BE2C (cell line): ENCODE results near the gene FBXO47.

Experiments
- DNase-seq: peaks from one replicate; pipeline ENCODE4 v3.0.0-alpha.2; 2020
- H3K27me3 ChIP-seq: fragments of 250-450 bp; sonication (Bioruptor Pico); 2 replicates; pipeline ENCODE4 v1.5.1; 2020; ENCODE audit warnings: mild to moderate bottlenecking
- H3K36me3 ChIP-seq: fragments of 250-450 bp; sonication (Bioruptor Pico); 2 replicates; pipeline ENCODE4 v1.5.1; 2020; ENCODE audit warnings: mild to moderate bottlenecking
- H3K4me1 ChIP-seq: fragments of 250-450 bp; sonication (Bioruptor Pico); 2 replicates; pipeline ENCODE4 v1.5.1; 2020
- H3K4me3 ChIP-seq: 2 replicates; pipeline ENCODE4 v1.5.1; 2011; ENCODE audit warnings: low read depth, low read length
- H3K9me3 ChIP-seq: fragments of 250-450 bp; sonication (Bioruptor Pico); 2 replicates; pipeline ENCODE4 v1.5.1; 2020
- CTCF ChIP-seq: IDR thresholded peaks from 2 replicates; pipeline ENCODE4 v1.5.1; 2012; ENCODE audit warnings: mild to moderate bottlenecking, low read depth, low read length

The FBXO47 gene

DNA sequence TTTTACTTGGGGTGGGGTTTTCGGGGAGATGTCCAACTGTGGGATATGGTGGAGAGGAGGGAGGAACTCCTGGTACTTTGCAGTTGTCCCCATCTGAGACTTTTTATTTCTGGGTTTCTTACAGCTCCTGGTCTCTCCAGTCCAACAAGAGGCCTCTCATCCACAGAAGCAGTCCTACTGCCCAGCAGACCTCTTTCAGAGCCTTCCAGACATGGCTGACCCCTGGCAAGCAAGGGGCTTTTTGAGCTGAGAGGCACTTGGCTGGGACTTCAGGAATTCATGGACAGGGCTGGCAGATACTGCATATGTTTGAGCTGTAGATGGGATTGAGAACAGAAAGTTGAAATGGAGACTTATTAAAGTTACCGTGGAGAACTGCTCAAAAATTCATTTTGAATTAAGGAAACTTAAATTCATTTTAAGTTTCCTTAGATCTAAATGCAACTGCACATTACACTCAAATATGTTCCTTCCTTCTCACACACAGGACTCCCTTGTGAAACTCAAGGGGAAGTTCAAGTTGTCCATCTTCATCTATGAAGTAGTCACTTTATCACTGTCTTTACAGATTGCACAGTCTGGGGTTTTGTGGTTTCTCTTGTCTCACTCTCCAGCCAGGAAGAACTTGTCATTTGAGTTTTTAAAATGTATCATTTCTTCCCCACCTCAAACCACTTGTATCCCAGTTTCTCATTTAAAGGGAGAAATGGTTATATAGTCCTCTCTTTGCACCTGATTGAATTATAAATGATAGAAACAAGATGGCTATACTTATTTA is 40.7 kb downstream of the FBXO47 start:
- no peaks in the 10 kb centered on the region for H3K9me3 ChIP-seq
- H3K4me3 ChIP-seq = peak overlapping the region; percentile 81
- peaks cover 13% of the 10 kb centered on the region for H3K4me1 ChIP-seq
- TF ChIP-seq CTCF = no peak
- no peak for DNase-seq
- H3K27me3 ChIP-seq = no peaks in the 10 kb centered on the region
- H3K36me3 ChIP-seq = no peaks in the 10 kb centered on the region

DNA sequence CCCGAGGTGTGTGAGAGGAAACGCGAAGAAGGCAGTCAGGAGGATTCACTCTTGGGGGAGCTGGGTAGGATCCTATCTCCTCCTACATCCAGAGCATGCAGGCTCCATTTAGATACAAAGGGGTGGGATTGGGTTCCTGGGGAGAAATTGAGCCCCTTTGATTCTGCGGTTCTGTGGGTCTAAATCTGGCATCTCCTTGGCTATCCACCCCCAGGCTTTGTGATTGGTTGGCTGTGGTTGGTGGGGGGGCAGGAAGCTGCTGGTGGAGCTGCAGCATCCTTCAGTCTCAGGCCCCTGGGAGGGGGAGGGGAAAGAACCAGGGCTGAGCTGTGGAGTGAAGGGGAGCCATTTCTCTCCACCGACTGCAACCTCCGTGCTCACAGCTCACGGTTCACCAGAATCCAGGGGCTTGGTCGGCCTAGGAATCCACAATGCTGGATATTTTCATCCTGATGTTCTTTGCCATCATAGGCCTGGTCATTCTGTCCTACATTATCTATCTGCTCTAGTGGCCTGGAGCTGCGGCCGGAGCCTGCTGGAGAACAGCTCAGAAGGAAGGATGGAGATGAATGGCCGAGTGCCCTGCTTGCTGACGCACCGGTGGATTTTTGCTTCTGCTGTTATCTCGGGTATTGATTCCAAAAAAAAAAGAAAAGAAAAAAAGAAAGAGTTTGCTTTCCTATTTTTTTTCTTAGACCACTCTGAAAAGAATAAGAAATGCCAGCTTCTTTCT is 41.8 kb downstream of the FBXO47 start, which contains the start of gene LASP1NB:
LASP1NB (plus strand) TSS at position 352 of the 733 bp plus-strand sequence.
- peak; percentile 94 for DNase-seq
- H3K9me3 ChIP-seq = no peaks in the 10 kb centered on the region

DNA sequence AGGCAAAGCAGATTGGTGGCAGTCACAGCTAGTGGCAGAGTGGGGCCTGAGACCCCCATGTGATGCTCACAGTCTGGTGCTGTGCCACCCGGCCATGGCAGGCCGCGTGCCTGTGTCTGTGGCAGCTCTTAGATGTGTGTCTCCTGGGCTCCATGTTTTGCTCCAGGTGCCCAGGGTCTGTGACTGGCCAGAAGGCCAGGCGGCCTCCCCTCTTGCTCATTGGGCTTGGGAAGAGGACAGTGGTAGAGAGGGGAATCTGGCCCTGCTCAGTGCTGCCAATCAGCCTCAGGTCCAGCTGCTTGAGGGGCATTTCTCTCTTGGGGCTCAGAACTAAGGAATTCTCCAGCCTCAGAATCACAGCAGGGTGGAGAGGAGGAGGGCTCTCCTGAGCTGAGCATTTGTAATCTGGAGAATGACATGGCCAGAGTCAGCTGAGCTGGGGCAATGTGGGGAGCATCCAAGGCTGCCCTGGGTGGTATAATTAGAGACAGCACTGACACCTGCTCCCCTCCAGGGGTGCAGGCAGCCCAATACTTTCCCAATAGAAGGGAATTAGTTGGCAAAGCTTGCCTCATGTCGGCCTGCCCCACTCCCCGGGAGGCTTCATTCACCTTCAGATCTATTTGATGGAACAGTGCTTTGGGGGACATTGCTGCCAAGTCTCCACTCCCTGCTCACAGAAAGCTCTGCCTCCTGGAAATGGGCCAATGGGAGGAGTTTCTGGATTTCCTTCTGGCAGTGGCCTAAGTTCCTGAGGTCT is 44.5 kb downstream of the FBXO47 start:
- H3K36me3 ChIP-seq = no peaks in the 10 kb centered on the region
- TF ChIP-seq CTCF = no peak
- H3K4me1 ChIP-seq = peaks cover 13% of the 10 kb centered on the region
- no peaks in the 10 kb centered on the region for H3K27me3 ChIP-seq
- H3K4me3 ChIP-seq = no peak overlapping the region
- no peaks in the 10 kb centered on the region for H3K9me3 ChIP-seq
- DNase-seq = peak; percentile 75

More for the DNA sequence above, 41.8 kb downstream of the FBXO47 start, which contains the start of gene LASP1NB:
- H3K4me1 ChIP-seq = peaks cover 13% of the 10 kb centered on the region
- TF ChIP-seq CTCF = no peak
- peak within 1 kb of the TSS; percentile 81 for H3K4me3 ChIP-seq
- H3K27me3 ChIP-seq = no peaks in the 10 kb centered on the region
- no peaks in the 10 kb centered on the region for H3K36me3 ChIP-seq

GRCh38 chr17:38921756-38922411 is 45.3 kb downstream of the FBXO47 start:
- DNase-seq = no peak
- Histone ChIP-seq H3K27me3 (no peaks in the 10 kb centered on the region), H3K36me3 (no peaks in the 10 kb centered on the region), H3K4me1 (peaks cover 13% of the 10 kb centered on the region), H3K9me3 (no peaks in the 10 kb centered on the region), H3K4me3 (no peak overlapping the region)
- no peak for TF ChIP-seq CTCF

- H3K9me3 ChIP-seq = no peaks in the 10 kb centered on the region
- H3K36me3 ChIP-seq = 0 out of 2 replicates have a peak, but pooled peaks cover under 1% of the 10 kb centered on the region
- TF ChIP-seq CTCF = no peak
- no peaks in the 10 kb centered on the region for H3K27me3 ChIP-seq
- H3K4me1 ChIP-seq = peaks cover 13% of the 10 kb centered on the region
- no peak overlapping the region for H3K4me3 ChIP-seq
- no peak for DNase-seq
Measured at GRCh38 chr17:38920374-38921291, 46.6 kb downstream of the FBXO47 start.
